ENCODE data around the gene CCDC171.

The CCDC171 gene

DNA sequence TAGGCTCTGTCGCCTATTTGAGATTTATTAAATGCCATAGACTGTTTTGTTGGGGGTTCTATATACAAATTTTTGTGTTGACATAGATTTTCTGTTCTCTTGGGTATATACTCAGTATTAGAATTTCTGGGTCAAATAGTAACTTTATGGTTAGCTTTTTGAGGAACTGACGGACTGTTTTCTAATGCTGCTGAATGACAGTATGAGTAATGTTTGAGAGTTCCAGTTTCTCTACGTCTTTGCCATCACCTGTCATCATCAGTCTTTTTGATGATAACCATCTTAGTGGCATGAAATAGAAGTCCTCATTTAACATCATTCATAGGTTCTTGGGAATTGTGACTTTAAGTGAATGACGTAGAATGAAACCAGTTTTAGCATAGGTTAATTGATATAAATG lies 60.1 kb downstream of the CCDC171 start:
- no peaks in the 10 kb centered on the region for H3K9me3 ChIP-seq (ENCODE audit: control insufficient read depth, low read length)
- no peak overlapping the region for H3K27ac ChIP-seq (ENCODE audit: insufficient read depth, low read depth, low read length, poor library complexity, severe bottlenecking)
- no peaks in the 10 kb centered on the region for H3K27me3 ChIP-seq (ENCODE audit: control insufficient read depth, insufficient read depth, low read length, poor library complexity, severe bottlenecking)
- H3K36me3 ChIP-seq (ENCODE audit: control insufficient read depth, insufficient read depth, low read length): no peaks in the 10 kb centered on the region
- 91 to 98% methylated on average over 3 to 4 of the region's 4 CpGs for WGBS, 2 experiments
- no peak overlapping the region for H3K4me3 ChIP-seq (ENCODE audit: insufficient read depth, low read depth, low read length)
- no peaks in the 10 kb centered on the region for H3K4me1 ChIP-seq (ENCODE audit: control insufficient read depth, insufficient read depth, low read length)

DNA sequence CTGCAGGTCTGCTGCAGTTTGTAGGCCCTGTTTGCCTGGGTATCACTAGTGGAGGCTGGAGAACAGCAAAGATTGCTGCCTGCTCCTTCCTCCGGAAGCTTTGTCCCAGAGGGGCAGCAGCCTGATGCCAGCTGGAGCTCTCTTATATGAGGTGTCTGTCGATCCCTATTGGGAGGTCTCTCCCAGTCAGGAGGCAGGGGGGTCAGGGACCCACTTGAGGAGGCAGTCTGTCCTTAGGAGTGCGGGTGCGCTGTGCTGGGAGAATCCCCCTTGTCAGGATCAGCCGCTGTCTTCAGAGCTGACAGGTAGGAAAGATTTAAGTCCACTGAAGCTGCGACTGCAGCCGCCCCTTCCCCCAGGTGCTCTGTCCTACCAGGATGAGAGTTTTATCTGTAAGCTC lies 64.9 kb downstream of the CCDC171 start:
- Histone ChIP-seq H3K4me1 (ENCODE audit: control insufficient read depth, insufficient read depth, low read length) (no peaks in the 10 kb centered on the region), H3K27me3 (ENCODE audit: control insufficient read depth, insufficient read depth, low read length, poor library complexity, severe bottlenecking) (no peaks in the 10 kb centered on the region), H3K4me3 (ENCODE audit: insufficient read depth, low read depth, low read length) (no peak overlapping the region), H3K36me3 (ENCODE audit: control insufficient read depth, insufficient read depth, low read length) (no peaks in the 10 kb centered on the region), H3K27ac (ENCODE audit: insufficient read depth, low read depth, low read length, poor library complexity, severe bottlenecking) (no peak overlapping the region), H3K9me3 (ENCODE audit: control insufficient read depth, low read length) (no peaks in the 10 kb centered on the region)
- WGBS, 2 experiments: 90 to 94% methylated on average over 7 of the region's 7 CpGs

DNA sequence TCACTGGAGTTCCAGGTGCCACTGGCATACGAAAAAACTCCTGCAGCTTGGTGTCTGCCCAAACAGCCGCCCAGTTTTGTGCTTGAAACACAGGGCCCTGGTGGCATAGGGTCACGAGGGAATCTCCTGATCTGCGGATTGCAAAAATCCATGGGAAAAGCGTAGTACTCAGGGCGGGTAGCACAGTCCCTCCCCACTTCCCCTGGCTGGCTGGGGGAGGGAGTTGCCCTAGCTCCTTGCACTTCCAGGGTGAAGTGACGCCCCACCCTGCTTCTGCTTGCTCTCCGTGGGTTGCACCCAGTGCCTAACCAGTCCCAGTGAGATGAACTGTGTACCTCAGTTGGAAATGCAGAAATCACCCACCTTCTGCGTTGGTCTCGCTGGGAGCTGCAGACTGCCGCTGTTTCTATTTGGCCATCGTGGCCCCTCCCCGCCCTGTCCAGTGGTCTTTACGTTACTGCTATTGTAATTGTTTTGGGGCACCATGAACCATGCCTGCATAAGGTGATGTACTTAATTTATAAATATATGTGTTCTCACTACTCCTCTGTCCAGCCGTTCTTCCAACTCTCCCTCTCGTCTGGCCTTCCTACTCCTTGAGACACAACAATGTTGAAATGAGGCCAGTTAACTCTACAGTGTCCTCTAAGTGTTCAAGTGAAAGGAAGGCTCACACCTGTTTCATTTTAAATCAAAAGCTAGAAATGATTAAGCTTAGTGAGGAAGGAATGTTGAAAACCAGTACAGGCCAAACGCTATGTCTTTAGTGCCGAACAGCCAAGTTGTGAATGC lies 65.9 kb downstream of the CCDC171 start:
- 93 to 94% methylated on average over 18 of the region's 18 CpGs for WGBS, 2 experiments
- H3K27ac ChIP-seq (ENCODE audit: insufficient read depth, low read depth, low read length, poor library complexity, severe bottlenecking): no peak overlapping the region

DNA sequence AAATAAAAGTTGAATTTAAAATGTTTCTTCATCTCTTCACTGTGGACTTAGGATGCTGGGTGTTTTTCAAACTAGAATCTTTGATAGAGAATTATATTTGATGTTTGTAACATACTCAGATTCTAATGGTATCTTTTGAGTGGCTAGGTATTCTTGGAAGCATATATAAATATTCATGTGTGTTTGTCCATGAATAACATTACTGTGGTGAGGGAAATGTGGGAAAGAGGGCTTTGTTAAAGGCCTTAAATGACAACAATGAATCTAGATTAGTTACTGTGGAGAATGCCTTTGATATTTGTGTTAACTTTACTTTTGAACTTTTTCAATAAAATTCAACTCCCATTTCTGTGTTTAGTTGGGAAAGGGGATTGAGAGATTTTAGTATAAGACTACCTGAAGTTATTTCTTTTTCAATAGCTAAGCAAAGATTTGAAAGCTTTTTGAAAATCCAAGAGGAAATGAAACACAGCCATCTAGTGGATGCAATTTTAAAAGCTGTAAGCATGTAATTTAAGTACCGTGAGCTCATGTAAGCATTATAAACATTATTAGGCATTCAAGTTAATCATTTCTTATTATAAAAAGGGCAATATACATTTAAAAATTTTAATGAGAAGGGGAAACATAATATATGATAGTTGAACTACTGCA lies 69.6 kb downstream of the CCDC171 start:
- Histone ChIP-seq H3K4me1 (ENCODE audit: control insufficient read depth, insufficient read depth, low read length) (no peaks in the 10 kb centered on the region), H3K36me3 (ENCODE audit: control insufficient read depth, insufficient read depth, low read length) (no peaks in the 10 kb centered on the region), H3K27ac (ENCODE audit: insufficient read depth, low read depth, low read length, poor library complexity, severe bottlenecking) (no peak overlapping the region), H3K27me3 (ENCODE audit: control insufficient read depth, insufficient read depth, low read length, poor library complexity, severe bottlenecking) (no peaks in the 10 kb centered on the region), H3K4me3 (ENCODE audit: insufficient read depth, low read depth, low read length) (no peak overlapping the region), H3K9me3 (ENCODE audit: control insufficient read depth, low read length) (no peaks in the 10 kb centered on the region)
- WGBS, 2 experiments: 88% methylated on average over 1 of the region's 1 CpG; no CpG with 5 or more reads in 1 of the 2 experiments

More for the DNA sequence above, 65.9 kb downstream of the CCDC171 start:
- H3K4me3 ChIP-seq (ENCODE audit: insufficient read depth, low read depth, low read length): no peak overlapping the region
- H3K27me3 ChIP-seq (ENCODE audit: control insufficient read depth, insufficient read depth, low read length, poor library complexity, severe bottlenecking): no peaks in the 10 kb centered on the region
- no peaks in the 10 kb centered on the region for H3K9me3 ChIP-seq (ENCODE audit: control insufficient read depth, low read length)
- no peaks in the 10 kb centered on the region for H3K4me1 ChIP-seq (ENCODE audit: control insufficient read depth, insufficient read depth, low read length)
- no peaks in the 10 kb centered on the region for H3K36me3 ChIP-seq (ENCODE audit: control insufficient read depth, insufficient read depth, low read length)

DNA sequence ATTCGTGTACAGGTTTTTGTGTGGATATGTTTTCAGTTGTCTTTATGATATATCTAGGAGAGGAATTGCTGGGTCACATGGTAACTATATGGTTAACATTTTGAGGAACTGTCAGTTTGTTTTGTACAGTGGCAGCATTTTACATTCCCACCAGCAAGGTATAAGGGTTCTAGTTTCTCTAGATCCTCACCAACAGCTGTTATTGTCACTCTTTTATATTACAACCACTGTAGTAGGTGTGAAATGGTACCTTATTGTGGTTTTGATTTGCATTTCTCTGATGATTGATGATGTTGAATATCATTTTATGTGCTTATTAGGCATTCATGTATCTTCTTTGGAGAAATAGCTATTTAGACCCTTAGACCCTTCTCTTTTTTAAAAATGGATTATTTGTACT lies 82.9 kb downstream of the CCDC171 start:
- Histone ChIP-seq H3K4me3 (ENCODE audit: insufficient read depth, low read depth, low read length) (no peak overlapping the region), H3K4me1 (ENCODE audit: control insufficient read depth, insufficient read depth, low read length) (no peaks in the 10 kb centered on the region), H3K9me3 (ENCODE audit: control insufficient read depth, low read length) (no peaks in the 10 kb centered on the region), H3K27ac (ENCODE audit: insufficient read depth, low read depth, low read length, poor library complexity, severe bottlenecking) (no peak overlapping the region), H3K36me3 (ENCODE audit: control insufficient read depth, insufficient read depth, low read length) (no peaks in the 10 kb centered on the region), H3K27me3 (ENCODE audit: control insufficient read depth, insufficient read depth, low read length, poor library complexity, severe bottlenecking) (no peaks in the 10 kb centered on the region)
- WGBS, 2 experiments: 100% methylated on average over 1 of the region's 1 CpG

DNA sequence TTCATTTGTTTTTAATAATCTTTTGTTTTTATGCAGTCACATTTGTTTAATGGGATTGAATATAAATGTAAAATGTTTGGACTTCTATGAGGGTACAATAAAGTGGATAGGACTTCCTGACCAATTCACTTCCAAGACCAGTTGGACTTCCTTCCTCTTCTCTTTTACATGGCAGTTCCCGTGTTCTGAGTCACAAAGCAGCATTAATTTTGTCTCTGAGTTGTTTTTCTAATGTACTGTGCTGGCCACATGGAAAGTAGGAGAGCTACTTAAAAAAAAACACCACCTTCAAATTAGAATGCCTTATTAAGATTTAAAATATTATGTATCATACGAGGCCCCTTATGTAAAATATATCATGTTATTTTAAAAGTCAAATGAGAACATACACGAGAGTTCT lies 87.3 kb downstream of the CCDC171 start:
- Histone ChIP-seq H3K4me3 (ENCODE audit: insufficient read depth, low read depth, low read length) (no peak overlapping the region), H3K27me3 (ENCODE audit: control insufficient read depth, insufficient read depth, low read length, poor library complexity, severe bottlenecking) (no peaks in the 10 kb centered on the region), H3K36me3 (ENCODE audit: control insufficient read depth, insufficient read depth, low read length) (no peaks in the 10 kb centered on the region), H3K9me3 (ENCODE audit: control insufficient read depth, low read length) (no peaks in the 10 kb centered on the region), H3K27ac (ENCODE audit: insufficient read depth, low read depth, low read length, poor library complexity, severe bottlenecking) (no peak overlapping the region), H3K4me1 (ENCODE audit: control insufficient read depth, insufficient read depth, low read length) (no peaks in the 10 kb centered on the region)
- WGBS, 2 experiments: 88% methylated on average over 1 of the region's 3 CpGs; no CpG with 5 or more reads in 1 of the 2 experiments

DNA sequence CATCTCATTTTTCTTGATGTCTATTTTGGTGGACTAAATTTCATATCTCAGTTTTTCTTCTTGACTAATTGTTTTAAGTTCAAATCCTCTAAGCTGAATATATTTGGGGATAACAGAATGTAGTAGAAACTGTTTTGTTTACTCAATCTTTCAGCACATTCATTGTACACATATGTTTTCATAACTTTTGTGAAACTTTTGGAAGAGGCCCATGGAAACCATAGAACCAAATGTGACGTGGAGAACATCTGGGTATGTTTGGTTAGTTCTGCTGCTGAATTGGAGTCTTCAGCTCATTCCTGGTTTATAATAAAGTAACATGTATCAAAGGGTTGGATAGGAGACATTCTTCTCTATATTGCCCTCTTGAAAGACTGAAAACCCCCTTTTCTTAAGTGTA lies 88.4 kb downstream of the CCDC171 start:
- no peaks in the 10 kb centered on the region for H3K4me1 ChIP-seq (ENCODE audit: control insufficient read depth, insufficient read depth, low read length)
- no peaks in the 10 kb centered on the region for H3K27me3 ChIP-seq (ENCODE audit: control insufficient read depth, insufficient read depth, low read length, poor library complexity, severe bottlenecking)
- no peak overlapping the region for H3K27ac ChIP-seq (ENCODE audit: insufficient read depth, low read depth, low read length, poor library complexity, severe bottlenecking)
- H3K4me3 ChIP-seq (ENCODE audit: insufficient read depth, low read depth, low read length): no peak overlapping the region
- WGBS, 2 experiments: 93 to 97% methylated on average over 1 of the region's 1 CpG
- no peaks in the 10 kb centered on the region for H3K9me3 ChIP-seq (ENCODE audit: control insufficient read depth, low read length)
- no peaks in the 10 kb centered on the region for H3K36me3 ChIP-seq (ENCODE audit: control insufficient read depth, insufficient read depth, low read length)

DNA sequence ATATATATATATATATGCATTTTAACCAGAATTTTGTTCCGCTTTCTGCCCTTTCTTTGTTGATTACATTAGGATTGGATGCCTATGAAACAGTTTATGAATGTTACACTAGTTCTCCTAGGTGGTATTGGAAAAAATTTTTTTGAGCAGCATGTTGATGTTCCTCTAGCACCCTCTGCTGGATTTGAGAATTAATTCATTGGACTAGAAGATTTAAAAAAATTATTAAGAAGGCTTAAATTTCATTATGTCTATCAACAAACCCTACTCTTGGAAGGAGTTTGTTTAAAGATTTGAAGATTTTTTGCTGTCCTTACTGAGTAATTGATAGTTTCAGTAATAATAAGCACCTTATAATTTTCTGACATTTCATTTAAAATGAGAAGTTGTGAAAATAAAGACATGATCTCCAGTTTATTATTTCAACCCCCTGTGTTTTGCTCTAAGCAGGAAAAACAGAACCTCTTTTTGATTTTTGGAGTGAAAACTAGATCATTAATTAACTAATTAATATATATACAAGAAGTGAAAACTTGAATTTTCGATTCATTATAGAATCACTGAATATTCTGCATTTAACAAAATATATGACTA lies 89.6 kb downstream of the CCDC171 start:
- WGBS, 2 experiments: 100% methylated on average over 1 of the region's 2 CpGs
- no peaks in the 10 kb centered on the region for H3K9me3 ChIP-seq (ENCODE audit: control insufficient read depth, low read length)
- H3K36me3 ChIP-seq (ENCODE audit: control insufficient read depth, insufficient read depth, low read length): no peaks in the 10 kb centered on the region
- H3K4me1 ChIP-seq (ENCODE audit: control insufficient read depth, insufficient read depth, low read length): no peaks in the 10 kb centered on the region
- H3K4me3 ChIP-seq (ENCODE audit: insufficient read depth, low read depth, low read length): no peak overlapping the region
- no peak overlapping the region for H3K27ac ChIP-seq (ENCODE audit: insufficient read depth, low read depth, low read length, poor library complexity, severe bottlenecking)
- no peaks in the 10 kb centered on the region for H3K27me3 ChIP-seq (ENCODE audit: control insufficient read depth, insufficient read depth, low read length, poor library complexity, severe bottlenecking)

DNA sequence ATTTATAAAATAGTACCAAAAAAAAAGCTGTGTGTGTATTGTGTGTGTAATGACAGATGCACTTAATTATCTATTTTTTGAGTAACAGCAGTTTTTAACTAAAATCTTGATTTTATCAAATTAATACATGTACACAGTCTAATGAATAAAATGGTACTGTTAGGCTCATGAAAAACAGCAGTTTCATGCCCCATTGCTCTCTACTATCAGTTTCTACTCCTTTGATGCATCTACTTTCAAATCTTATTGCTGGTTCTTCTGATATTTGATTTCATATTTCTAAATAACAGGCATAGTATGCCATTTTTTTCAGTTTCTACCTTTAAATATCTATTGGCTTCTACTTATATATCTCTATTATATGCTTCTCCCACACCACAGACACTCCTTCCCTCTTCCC lies 117.4 kb downstream of the CCDC171 start:
- no peak overlapping the region for H3K4me3 ChIP-seq (ENCODE audit: insufficient read depth, low read depth, low read length)
- no peaks in the 10 kb centered on the region for H3K4me1 ChIP-seq (ENCODE audit: control insufficient read depth, insufficient read depth, low read length)
- H3K27ac ChIP-seq (ENCODE audit: insufficient read depth, low read depth, low read length, poor library complexity, severe bottlenecking): no peak overlapping the region
- no peaks in the 10 kb centered on the region for H3K27me3 ChIP-seq (ENCODE audit: control insufficient read depth, insufficient read depth, low read length, poor library complexity, severe bottlenecking)
- H3K9me3 ChIP-seq (ENCODE audit: control insufficient read depth, low read length): no peaks in the 10 kb centered on the region
- no peaks in the 10 kb centered on the region for H3K36me3 ChIP-seq (ENCODE audit: control insufficient read depth, insufficient read depth, low read length)

DNA sequence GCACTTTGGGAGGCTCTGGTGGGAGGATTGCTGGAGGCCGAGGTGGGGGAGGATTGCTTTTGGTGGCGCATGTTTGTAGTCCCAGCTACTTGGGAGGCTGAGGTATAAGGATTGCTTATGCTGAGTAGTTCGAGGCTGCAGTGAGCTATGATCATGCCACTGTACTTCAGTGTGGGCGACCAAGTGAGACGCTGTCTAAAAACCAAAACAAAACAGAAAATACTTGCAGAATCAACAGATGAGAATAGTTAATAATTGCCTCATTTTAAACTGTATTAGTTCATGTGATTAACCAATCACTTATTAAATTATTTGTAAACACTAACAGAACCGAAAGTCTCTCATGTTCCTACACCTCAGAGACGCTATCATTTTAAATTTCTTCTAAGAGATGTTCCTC lies 118.1 kb downstream of the CCDC171 start:
- Histone ChIP-seq H3K4me1 (ENCODE audit: control insufficient read depth, insufficient read depth, low read length) (no peaks in the 10 kb centered on the region), H3K36me3 (ENCODE audit: control insufficient read depth, insufficient read depth, low read length) (no peaks in the 10 kb centered on the region), H3K9me3 (ENCODE audit: control insufficient read depth, low read length) (no peaks in the 10 kb centered on the region), H3K27me3 (ENCODE audit: control insufficient read depth, insufficient read depth, low read length, poor library complexity, severe bottlenecking) (no peaks in the 10 kb centered on the region), H3K27ac (ENCODE audit: insufficient read depth, low read depth, low read length, poor library complexity, severe bottlenecking) (no peak overlapping the region), H3K4me3 (ENCODE audit: insufficient read depth, low read depth, low read length) (no peak overlapping the region)
- WGBS, 2 experiments: 91 to 96% methylated on average over 5 to 7 of the region's 7 CpGs

All from ectodermal cell (in vitro differentiated cells).